ENCODE data around the gene IRF8. TPM values are rescaled to one million over a fixed set of nuclear protein-coding genes. Genes with fewer than 3 reads are reported as not detected.

Gene IRF8
- total RNA-seq, 2 experiments from 2014 or later = 230 to 234 TPM

- H3K4me3 Mint-ChIP-seq = no peak overlapping the region
- peak overlapping the region; percentile 67 for H3K27ac Mint-ChIP-seq
Measured at GRCh38 chr16:85955566-85955965, 56.6 kb downstream of the IRF8 start.

GRCh38 chr16:85956426-85956825 lies 57.5 kb downstream of the IRF8 start:
- Mint-ChIP-seq H3K27me3 (no peaks in the 10 kb centered on the region), H3K27ac (peak overlapping the region; percentile 67), H3K4me3 (no peak overlapping the region), H3K4me1 (peaks cover 23% of the 10 kb centered on the region), H3K9me3 (no peaks in the 10 kb centered on the region), H3K36me3 (no peaks in the 10 kb centered on the region)
- DNase-seq = no peak

More at GRCh38 chr16:85955566-85955965, 56.6 kb downstream of the IRF8 start:
- no peaks in the 10 kb centered on the region for H3K27me3 Mint-ChIP-seq
- H3K9me3 Mint-ChIP-seq = no peaks in the 10 kb centered on the region
- peak; percentile 36 for DNase-seq
- H3K36me3 Mint-ChIP-seq = no peaks in the 10 kb centered on the region
- peaks cover 26% of the 10 kb centered on the region for H3K4me1 Mint-ChIP-seq

- H3K27me3 Mint-ChIP-seq = no peaks in the 10 kb centered on the region
- no peak for DNase-seq
- no peak overlapping the region for H3K27ac Mint-ChIP-seq
- H3K9me3 Mint-ChIP-seq = no peaks in the 10 kb centered on the region
- H3K4me3 Mint-ChIP-seq = no peak overlapping the region
- H3K4me1 Mint-ChIP-seq = peaks cover 23% of the 10 kb centered on the region
- peaks cover 3% of the 10 kb centered on the region for H3K36me3 Mint-ChIP-seq
Measured at GRCh38 chr16:85958731-85959130, 59.8 kb downstream of the IRF8 start.

GRCh38 chr16:85959686-85960085 lies 60.7 kb downstream of the IRF8 start:
- no peak for DNase-seq
- Mint-ChIP-seq H3K27me3 (no peaks in the 10 kb centered on the region), H3K4me1 (peaks cover 21% of the 10 kb centered on the region), H3K9me3 (no peaks in the 10 kb centered on the region), H3K4me3 (no peak overlapping the region), H3K27ac (no peak overlapping the region), H3K36me3 (peaks cover 3% of the 10 kb centered on the region)

GRCh38 chr16:85960486-85961046 lies 61.6 kb downstream of the IRF8 start:
- Mint-ChIP-seq H3K9me3 (no peaks in the 10 kb centered on the region), H3K4me1 (peaks cover 20% of the 10 kb centered on the region), H3K36me3 (peaks cover 3% of the 10 kb centered on the region), H3K4me3 (no peak overlapping the region), H3K27me3 (no peaks in the 10 kb centered on the region), H3K27ac (no peak overlapping the region)
- DNase-seq = no peak

GRCh38 chr16:85961988-85962915 lies 63.3 kb downstream of the IRF8 start:
- Mint-ChIP-seq H3K27me3 (no peaks in the 10 kb centered on the region), H3K4me1 (peaks cover 17% of the 10 kb centered on the region), H3K9me3 (no peaks in the 10 kb centered on the region), H3K4me3 (no peak overlapping the region), H3K36me3 (peaks cover 3% of the 10 kb centered on the region), H3K27ac (no peak overlapping the region)
- no peak for DNase-seq

- Mint-ChIP-seq H3K4me3 (no peak overlapping the region), H3K9me3 (no peaks in the 10 kb centered on the region), H3K27me3 (no peaks in the 10 kb centered on the region), H3K4me1 (peaks cover 29% of the 10 kb centered on the region), H3K36me3 (peaks cover 3% of the 10 kb centered on the region), H3K27ac (no peak overlapping the region)
- DNase-seq = no peak
Measured at GRCh38 chr16:85963753-85964285, 64.9 kb downstream of the IRF8 start.

- Mint-ChIP-seq H3K4me1 (peaks cover 41% of the 10 kb centered on the region), H3K27me3 (no peaks in the 10 kb centered on the region), H3K27ac (no peak overlapping the region), H3K9me3 (no peaks in the 10 kb centered on the region), H3K36me3 (peaks cover 3% of the 10 kb centered on the region), H3K4me3 (no peak overlapping the region)
- no peak for DNase-seq
Measured at GRCh38 chr16:85965125-85965524, 66.2 kb downstream of the IRF8 start.

- no peak for DNase-seq
- Mint-ChIP-seq H3K27me3 (no peaks in the 10 kb centered on the region), H3K4me3 (no peak overlapping the region), H3K9me3 (peaks cover 3% of the 10 kb centered on the region), H3K4me1 (peaks cover 51% of the 10 kb centered on the region), H3K27ac (no peak overlapping the region), H3K36me3 (peaks cover 6% of the 10 kb centered on the region)
Measured at GRCh38 chr16:85967111-85967510, 68.1 kb downstream of the IRF8 start.

GRCh38 chr16:85968041-85968920 lies 69.3 kb downstream of the IRF8 start:
- peak overlapping the region; percentile 82 for H3K27ac Mint-ChIP-seq
- peaks cover 53% of the 10 kb centered on the region for H3K4me1 Mint-ChIP-seq
- H3K9me3 Mint-ChIP-seq = peaks cover 4% of the 10 kb centered on the region
- no peaks in the 10 kb centered on the region for H3K27me3 Mint-ChIP-seq
- H3K4me3 Mint-ChIP-seq = no peak overlapping the region
- no peak for DNase-seq
- H3K36me3 Mint-ChIP-seq = peaks cover 4% of the 10 kb centered on the region

- Mint-ChIP-seq H3K36me3 (peaks cover 4% of the 10 kb centered on the region), H3K27ac (peak overlapping the region; percentile 82), H3K4me3 (peak overlapping the region; percentile 18), H3K27me3 (no peaks in the 10 kb centered on the region), H3K9me3 (peaks cover 6% of the 10 kb centered on the region), H3K4me1 (peaks cover 53% of the 10 kb centered on the region)
- no peak for DNase-seq
Measured at GRCh38 chr16:85969159-85969558, 70.2 kb downstream of the IRF8 start.

- Mint-ChIP-seq H3K4me1 (peaks cover 53% of the 10 kb centered on the region), H3K27ac (peak overlapping the region; percentile 82), H3K27me3 (no peaks in the 10 kb centered on the region), H3K4me3 (peak overlapping the region; percentile 18), H3K36me3 (peaks cover 4% of the 10 kb centered on the region), H3K9me3 (peaks cover 6% of the 10 kb centered on the region)
- DNase-seq = no peak
Measured at GRCh38 chr16:85969591-85969990, 70.6 kb downstream of the IRF8 start.

GRCh38 chr16:85970016-85970733 lies 71.2 kb downstream of the IRF8 start:
- DNase-seq = no peak
- peaks cover 4% of the 10 kb centered on the region for H3K36me3 Mint-ChIP-seq
- peak overlapping the region; percentile 82 for H3K27ac Mint-ChIP-seq
- peaks cover 53% of the 10 kb centered on the region for H3K4me1 Mint-ChIP-seq
- peaks cover 6% of the 10 kb centered on the region for H3K9me3 Mint-ChIP-seq
- H3K4me3 Mint-ChIP-seq = no peak overlapping the region
- no peaks in the 10 kb centered on the region for H3K27me3 Mint-ChIP-seq

- Mint-ChIP-seq H3K4me3 (no peak overlapping the region), H3K9me3 (peaks cover 6% of the 10 kb centered on the region), H3K4me1 (peaks cover 52% of the 10 kb centered on the region), H3K36me3 (peaks cover 4% of the 10 kb centered on the region), H3K27ac (no peak overlapping the region), H3K27me3 (no peaks in the 10 kb centered on the region)
- no peak for DNase-seq
Measured at GRCh38 chr16:85970738-85971137, 71.8 kb downstream of the IRF8 start.

All from activated naive CD8-positive, alpha-beta T cell treated with anti-CD3 and anti-CD28 coated beads for 36 hours (primary cell).